ENCODE data around the gene ZNF17.
"Not testable (repeated sequence)": the region's sequence is repeated elsewhere in the genome, so short reads cannot be mapped to it uniquely, and the experiment has no call there.

Gene ZNF17

GRCh38 chr19:57410877-57411671 is at the start of gene ZNF17:
Gene ZNF17, plus strand, starts transcription at chr19:57411161. Its CDS starts 2,455 bp downstream, at chr19:57413616.
- peak; percentile 91 for DNase-seq

DNA sequence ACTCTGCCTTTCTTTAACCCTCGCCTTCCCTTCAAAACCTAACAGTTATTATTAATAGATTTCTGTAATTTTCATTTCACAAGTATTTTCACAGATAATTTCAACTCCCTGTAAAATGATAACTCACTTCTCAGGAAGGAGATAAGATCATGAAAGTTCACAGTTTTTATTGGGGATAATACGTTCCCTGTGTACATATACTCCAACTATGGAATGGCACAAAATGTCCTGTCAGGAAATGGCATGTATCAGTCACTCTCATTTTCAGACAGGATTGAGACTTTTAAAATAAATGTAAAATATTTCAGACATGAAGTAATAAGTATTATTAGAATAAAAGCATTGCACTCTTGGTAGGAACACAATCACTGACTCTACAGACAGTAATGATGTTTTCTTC is 48.5 kb upstream of the ZNF17 start:
- DNase-seq = no peak

GRCh38 chr19:57362997-57363687 is 47.8 kb upstream of the ZNF17 start, which contains the start of the genes TRAPPC2B and ZNF547:
Gene TRAPPC2B, plus strand, starts transcription at chr19:57363551. Its CDS starts 1,283 bp downstream, at chr19:57364834.
Gene ZNF547, plus strand, starts transcription at chr19:57363551. Its CDS starts 5,005 bp downstream, at chr19:57368556.
- peak; percentile 97 for DNase-seq

- no peak for DNase-seq
These were observed 47.2 kb upstream of the ZNF17 start for GRCh38 chr19:57363688-57364181.

GRCh38 chr19:57366776-57367175 is 44.2 kb upstream of the ZNF17 start:
- DNase-seq = no peak

GRCh38 chr19:57374179-57374578 is 36.8 kb upstream of the ZNF17 start:
- no peak for DNase-seq

GRCh38 chr19:57374647-57375046 is 36.3 kb upstream of the ZNF17 start:
- not testable (repeated sequence) for DNase-seq

DNA sequence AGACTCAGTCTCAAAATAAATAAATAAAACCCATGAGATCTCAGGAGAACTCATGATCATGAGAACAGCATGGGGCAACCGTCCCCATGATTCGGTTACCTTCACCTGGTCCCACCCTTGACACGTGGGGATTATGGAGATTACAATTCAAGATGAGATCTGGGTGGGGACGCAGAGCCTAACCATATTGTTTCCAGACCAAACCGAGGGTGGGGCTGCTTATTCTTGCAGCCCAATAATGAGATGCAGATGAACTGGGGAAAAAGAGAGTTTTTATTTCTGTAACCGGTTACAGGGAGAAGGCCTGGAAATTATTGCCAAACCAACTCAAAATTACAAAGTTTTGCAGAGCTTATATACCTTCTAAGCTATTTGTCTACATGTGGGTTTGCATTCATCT is 34.8 kb upstream of the ZNF17 start:
- DNase-seq = no peak

DNA sequence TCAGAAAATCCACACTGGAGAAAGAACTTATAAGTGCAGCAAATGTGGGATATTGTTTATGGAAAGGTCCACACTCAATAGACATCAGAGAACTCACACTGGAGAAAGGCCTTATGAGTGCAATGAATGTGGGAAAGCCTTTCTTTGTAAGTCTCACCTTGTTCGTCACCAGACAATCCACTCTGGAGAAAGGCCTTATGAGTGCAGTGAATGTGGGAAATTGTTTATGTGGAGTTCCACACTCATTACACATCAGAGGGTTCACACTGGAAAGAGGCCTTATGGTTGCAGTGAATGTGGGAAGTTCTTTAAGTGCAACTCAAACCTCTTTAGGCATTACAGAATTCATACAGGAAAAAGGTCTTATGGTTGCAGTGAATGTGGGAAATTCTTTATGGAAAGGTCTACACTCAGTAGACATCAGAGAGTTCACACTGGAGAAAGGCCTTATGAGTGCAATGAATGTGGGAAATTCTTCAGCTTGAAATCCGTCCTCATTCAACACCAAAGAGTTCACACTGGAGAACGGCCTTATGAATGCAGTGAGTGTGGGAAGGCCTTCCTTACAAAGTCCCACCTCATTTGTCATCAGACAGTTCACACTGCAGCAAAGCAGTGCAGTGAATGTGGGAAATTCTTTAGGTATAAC is 33.3 kb upstream of the ZNF17 start:
- DNase-seq = no peak

- no peak for DNase-seq
These were observed 30.0 kb upstream of the ZNF17 start for GRCh38 chr19:57380923-57381322.

GRCh38 chr19:57382806-57383488 is 28.0 kb upstream of the ZNF17 start:
- DNase-seq = no peak

GRCh38 chr19:57389194-57389729 is 21.7 kb upstream of the ZNF17 start:
- no peak for DNase-seq

DNA sequence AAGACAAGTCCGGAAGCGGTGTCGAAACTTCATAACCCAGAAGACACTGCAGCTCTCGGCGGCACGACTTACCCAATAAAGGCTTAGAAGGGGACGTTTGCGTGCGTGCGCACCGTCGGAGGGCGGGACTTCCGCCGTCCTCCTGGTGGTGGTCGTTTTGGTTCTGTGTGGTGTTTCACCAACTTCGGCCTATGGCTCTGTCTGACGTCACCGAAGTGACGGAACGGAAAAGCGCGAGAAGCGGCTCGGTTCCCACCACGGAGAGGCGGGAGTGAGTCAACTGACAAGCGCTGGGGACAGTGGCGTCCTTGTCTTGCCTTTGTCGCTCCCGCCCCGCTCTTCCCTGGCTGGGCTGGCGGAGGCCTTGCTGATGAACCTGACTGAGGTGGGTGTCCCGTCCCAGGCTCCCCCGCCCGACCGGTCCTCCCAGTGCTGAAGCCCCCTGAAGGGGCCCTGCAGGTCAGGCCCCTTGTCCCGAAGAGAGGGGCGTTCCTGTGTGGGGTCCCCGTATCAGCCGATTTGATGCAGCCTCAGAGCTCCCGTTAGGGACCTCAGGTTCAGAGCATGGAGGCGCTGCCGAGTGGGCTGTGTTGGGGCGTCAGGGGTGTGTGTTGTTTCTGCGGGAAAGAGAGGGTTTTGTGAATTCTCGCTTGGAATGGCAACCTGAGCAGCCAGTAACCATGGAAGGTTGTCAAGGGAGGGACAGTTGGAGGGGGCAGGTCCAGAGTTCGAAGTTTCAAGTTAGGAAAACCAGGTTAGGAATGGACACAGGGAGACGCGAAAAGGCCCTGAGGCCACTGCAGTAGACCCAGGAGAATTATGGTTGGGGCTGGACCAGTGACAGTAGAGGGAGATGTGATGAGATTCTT is 21.0 kb upstream of the ZNF17 start, which contains the start of gene ZNF548:
Gene ZNF548 (plus strand): TSS at position 125 of the 869 bp plus-strand sequence. CDS start 246 bp downstream, at position 371.
- DNase-seq = peak; percentile 97

DNA sequence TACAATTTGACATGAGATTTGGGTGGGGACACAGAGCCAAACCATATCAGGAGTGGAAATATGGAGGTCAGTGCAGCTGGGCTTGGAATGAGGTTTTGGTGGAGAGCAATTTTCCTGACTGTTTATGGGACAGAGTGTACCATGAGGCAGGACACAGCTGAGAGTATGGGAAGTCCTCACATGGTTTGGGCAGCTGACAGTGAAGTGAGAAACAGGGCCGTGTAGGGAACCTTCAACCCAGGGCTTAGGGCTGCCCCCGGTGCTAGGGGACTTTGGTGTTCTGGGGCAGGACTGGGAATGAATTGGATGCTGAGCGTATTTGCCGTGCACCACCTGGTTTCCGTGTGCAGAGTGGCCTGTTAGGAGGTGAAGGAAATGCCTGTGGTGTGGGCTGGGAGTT is 15.3 kb upstream of the ZNF17 start:
- no peak for DNase-seq

GRCh38 chr19:57398868-57399267 is 12.1 kb upstream of the ZNF17 start:
- no peak for DNase-seq

DNA sequence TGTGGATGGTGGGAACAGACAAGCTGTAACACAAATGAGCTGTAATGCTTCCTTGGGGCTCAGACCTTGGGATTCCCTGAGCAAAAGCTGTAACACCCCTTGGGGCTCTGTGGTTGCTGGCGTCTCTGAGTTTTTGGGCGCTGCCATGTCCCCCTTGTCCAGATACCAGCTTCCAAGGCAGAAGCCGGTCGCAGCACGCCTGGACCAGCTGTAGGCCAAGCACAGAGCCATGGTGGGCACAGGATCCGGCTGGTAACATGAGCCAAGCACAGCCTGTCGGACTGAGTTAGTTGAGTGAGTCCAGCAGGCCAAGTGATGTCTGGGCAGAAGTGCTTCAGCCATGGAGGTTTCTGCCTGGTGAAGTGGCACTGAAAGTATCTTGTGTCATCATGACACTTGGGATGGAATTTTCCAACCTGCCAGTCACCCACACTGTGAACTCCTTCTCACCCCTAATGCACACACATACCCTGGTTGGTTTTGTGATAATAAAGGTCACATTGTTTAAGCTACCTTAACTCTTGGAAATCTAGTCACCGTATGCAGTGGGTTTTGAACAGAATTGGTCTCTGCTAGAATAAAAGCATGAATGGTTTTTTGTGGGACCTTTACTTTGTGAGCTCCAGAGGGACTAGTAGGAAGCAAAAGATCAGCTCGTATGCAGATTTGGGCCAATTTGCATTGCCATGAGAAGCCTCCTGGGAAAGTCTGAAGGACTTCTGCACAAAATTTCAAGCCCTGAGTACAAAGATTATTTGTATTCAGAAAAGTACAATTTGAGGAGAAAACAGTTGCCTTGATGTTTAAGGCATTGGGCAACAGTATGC is 7.0 kb upstream of the ZNF17 start:
- no peak for DNase-seq

GRCh38 chr19:57406516-57407123 is 4.3 kb upstream of the ZNF17 start:
- DNase-seq = peak; percentile 70

DNA sequence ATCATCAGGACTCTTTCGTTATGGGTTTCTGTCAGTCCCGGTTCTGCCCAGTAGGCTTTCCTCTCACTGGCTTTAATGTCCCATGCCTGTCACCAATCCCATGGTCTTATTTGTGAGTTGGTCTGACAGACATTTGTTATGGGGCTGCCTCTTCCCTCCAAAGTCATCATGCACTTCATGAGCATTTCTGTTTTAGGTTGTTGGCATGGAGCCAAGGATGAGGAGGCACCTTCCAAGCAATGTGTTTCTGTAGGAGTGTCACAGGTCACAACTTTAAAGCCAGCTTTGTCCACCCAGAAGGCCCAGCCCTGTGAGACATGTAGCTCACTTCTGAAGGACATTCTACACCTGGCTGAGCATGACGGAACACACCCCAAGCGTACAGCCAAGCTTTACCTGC is 8.5 kb downstream of the ZNF17 start:
- no peak for DNase-seq

- no peak for DNase-seq
These were observed 10.1 kb downstream of the ZNF17 start for GRCh38 chr19:57421037-57421436.

Data from activated gamma-delta T cell treated with Interleukin-2 at 50 U/mL for 16 hours (primary cell).